ENCODE data around the gene VRK1.

DNA sequence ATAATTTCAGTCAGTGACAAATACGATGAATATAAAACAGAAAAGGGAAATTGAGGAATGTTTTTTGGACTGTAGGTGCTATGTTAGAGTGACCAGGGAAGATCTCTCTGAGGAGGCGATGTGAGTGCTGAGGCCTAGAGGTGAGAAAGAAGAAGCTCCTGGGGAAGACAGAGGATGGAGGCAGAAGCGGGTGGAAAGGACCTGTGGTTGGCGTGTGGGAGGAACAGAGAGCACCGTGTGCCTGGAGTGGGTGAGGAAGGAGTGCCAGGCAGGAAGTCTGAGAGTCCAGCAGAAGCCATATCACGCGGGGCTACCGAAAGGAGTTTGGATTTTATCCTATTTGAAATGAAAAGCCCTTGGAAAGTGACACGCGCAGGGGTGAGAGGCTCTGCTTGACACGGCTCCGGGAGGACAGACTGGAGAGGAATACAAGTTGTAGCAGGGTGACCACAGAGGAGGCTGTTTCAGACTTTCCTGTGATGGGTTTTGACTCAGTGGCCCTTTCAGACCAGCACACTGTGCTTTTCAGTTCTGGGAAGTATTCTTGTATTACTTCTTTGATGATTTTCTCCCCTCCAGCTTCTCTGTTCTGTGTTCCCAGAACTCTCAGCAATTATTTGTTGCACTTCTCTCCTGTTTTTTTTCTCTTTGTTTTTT, 96.9 kb downstream of the VRK1 start:
- TF ChIP-seq EZH2 (IDR thresholded peaks at IDR 0.05; ENCODE audit: borderline replicate concordance, insufficient read depth, low read depth, low read length, poor library complexity, severe bottlenecking) (no peak), CTCF (IDR thresholded peaks at IDR 0.05) (no peak)
